Stimulated activated CD8-positive, alpha-beta memory T cell treated with anti-CD3 and anti-CD28 coated beads, Interleukin-7, amount 100 ng/mL, for 1 hour (primary cell): ENCODE measurements around the gene UBE2D4.
"Not testable (repeated sequence)": the region's sequence is repeated elsewhere in the genome, so short reads cannot be mapped to it uniquely, and the experiment has no call there.

Source experiments
- DNase-seq, 2 donors: peaks; one replicate each; pipeline ENCODE4 v3.0.0-alpha.2; 2020; ENCODE audit warnings: low read depth in 2 of 2

UBE2D4 gene

GRCh38 chr7:43925984-43926797 is at the start of gene UBE2D4:
Gene UBE2D4, plus strand, starts transcription at chr7:43926436. Its CDS starts 97 bp downstream, at chr7:43926533.
- peak; percentile 74 to 75 for DNase-seq

GRCh38 chr7:43876976-43877745 is 49.1 kb upstream of the UBE2D4 start:
- DNase-seq = no peak

- no peak for DNase-seq
Measured at GRCh38 chr7:43877968-43878864, 48.0 kb upstream of the UBE2D4 start.

- no peak for DNase-seq
Measured at GRCh38 chr7:43878867-43879266, 47.4 kb upstream of the UBE2D4 start.

GRCh38 chr7:43879477-43879876 is 46.8 kb upstream of the UBE2D4 start:
- DNase-seq = no peak

- DNase-seq = no peak
Measured at GRCh38 chr7:43880596-43880995, 45.6 kb upstream of the UBE2D4 start.

GRCh38 chr7:43884209-43884608 is 42.0 kb upstream of the UBE2D4 start:
- DNase-seq = no peak

GRCh38 chr7:43884617-43885016 is 41.6 kb upstream of the UBE2D4 start:
- no peak for DNase-seq

- DNase-seq = no peak
Measured at GRCh38 chr7:43888993-43889945, 37.0 kb upstream of the UBE2D4 start.

- no peak for DNase-seq
Measured at GRCh38 chr7:43890468-43890867, 35.8 kb upstream of the UBE2D4 start.

GRCh38 chr7:43891069-43891955 is 34.9 kb upstream of the UBE2D4 start:
- no peak for DNase-seq

- no peak for DNase-seq
Measured at GRCh38 chr7:43895847-43896415, 30.3 kb upstream of the UBE2D4 start.

GRCh38 chr7:43898571-43898970 is 27.7 kb upstream of the UBE2D4 start:
- not testable (repeated sequence) for DNase-seq

- DNase-seq = no peak
Measured at GRCh38 chr7:43902542-43903054, 23.6 kb upstream of the UBE2D4 start.

- no peak for DNase-seq
Measured at GRCh38 chr7:43904533-43905208, 21.6 kb upstream of the UBE2D4 start.

- DNase-seq = no peak
Measured at GRCh38 chr7:43905209-43905946, 20.9 kb upstream of the UBE2D4 start.

GRCh38 chr7:43905956-43906330 is 20.3 kb upstream of the UBE2D4 start:
- no peak for DNase-seq
